Esophagus squamous epithelium (tissue), 4 donors: ENCODE data around the gene CDC42EP2.

ENCODE experiments used
- CTCF ChIP-seq, 6 experiments: fragments of 450-650 bp in 4 of 6; fragments of 200-600 bp in 2 of 6; sonication (generic) in 2 of 6; IDR thresholded peaks; one replicate each; pipeline ENCODE4 v1.5.1; 2016 to 2019; ENCODE audit warnings: antibody characterized with exemption in 6 of 6, mild to moderate bottlenecking in 4 of 6, moderate library complexity in 4 of 6
- POLR2A ChIP-seq, 4 donors: fragments of 450-650 bp; IDR thresholded peaks; one replicate each; pipeline ENCODE4 v1.6.1; 2017; ENCODE audit warnings: antibody characterized with exemption in 4 of 4, mild to moderate bottlenecking in 4 of 4, moderate library complexity in 3 of 4

GRCh38 chr11:65357856-65358356 is 43.2 kb downstream of the CDC42EP2 start:
- TF ChIP-seq POLR2A (IDR thresholded peaks at IDR 0.05) (no peak), CTCF (IDR thresholded peaks at IDR 0.05) (no peak)
